ENCODE measurements around the gene FRMPD4.

DNA sequence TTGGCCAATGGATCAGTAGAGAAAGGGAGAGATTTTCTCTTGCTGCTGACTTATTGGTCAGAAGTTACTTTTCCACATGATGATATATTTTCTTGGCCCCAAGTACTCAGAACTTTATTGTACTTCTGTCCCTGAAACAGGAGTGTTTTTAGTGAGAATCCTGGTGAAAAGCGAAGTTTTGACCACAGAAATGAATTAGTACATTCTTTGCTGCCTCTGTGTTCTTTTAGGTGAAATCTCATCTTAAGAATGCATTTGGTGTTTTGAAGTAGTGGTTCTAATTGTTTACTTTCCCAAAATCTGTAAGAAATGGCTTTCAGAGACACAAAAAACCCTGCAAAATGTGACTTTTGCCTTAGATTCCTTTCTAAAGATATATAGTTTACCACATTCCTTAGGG, 240.4 kb downstream of the FRMPD4 start:
- TF ChIP-seq, protein P1, sequence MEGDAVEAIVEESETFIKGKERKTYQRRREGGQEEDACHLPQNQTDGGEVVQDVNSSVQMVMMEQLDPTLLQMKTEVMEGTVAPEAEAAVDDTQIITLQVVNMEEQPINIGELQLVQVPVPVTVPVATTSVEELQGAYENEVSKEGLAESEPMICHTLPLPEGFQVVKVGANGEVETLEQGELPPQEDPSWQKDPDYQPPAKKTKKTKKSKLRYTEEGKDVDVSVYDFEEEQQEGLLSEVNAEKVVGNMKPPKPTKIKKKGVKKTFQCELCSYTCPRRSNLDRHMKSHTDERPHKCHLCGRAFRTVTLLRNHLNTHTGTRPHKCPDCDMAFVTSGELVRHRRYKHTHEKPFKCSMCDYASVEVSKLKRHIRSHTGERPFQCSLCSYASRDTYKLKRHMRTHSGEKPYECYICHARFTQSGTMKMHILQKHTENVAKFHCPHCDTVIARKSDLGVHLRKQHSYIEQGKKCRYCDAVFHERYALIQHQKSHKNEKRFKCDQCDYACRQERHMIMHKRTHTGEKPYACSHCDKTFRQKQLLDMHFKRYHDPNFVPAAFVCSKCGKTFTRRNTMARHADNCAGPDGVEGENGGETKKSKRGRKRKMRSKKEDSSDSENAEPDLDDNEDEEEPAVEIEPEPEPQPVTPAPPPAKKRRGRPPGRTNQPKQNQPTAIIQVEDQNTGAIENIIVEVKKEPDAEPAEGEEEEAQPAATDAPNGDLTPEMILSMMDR (IDR thresholded peaks at IDR 0.05) = no peak
- no peak for TF ChIP-seq POLR2A (IDR thresholded peaks at IDR 0.05)

Data from adrenal gland (tissue), 5 donors.